Endothelial cell of umbilical vein (primary cell): ENCODE measurements around the gene CLDN2. TPM values are rescaled to one million over a fixed set of nuclear protein-coding genes. Genes with fewer than 3 reads are reported as not detected.
"Not testable (repeated sequence)": the region's sequence is repeated elsewhere in the genome, so short reads cannot be mapped to it uniquely, and the experiment has no call there.

Experiments
- Bru-seq: library from RNA; stranded (reverse); fragments of 400-500 nt; gene quantifications from one replicate; lab custom pipeline; 2021; lab: Mats Ljungman, UMichigan
- BruChase-seq, 2 experiments: library from RNA; stranded (reverse); fragments of 400-500 nt; gene quantifications; one replicate each; lab custom pipeline; 2021; lab: Mats Ljungman, UMichigan
- BruUV-seq: library from RNA; stranded (reverse); fragments of 400-500 nt; replicated peaks from 2 replicates; lab custom pipeline; 2021; lab: Mats Ljungman, UMichigan
- CTCF ChIA-PET: fragments of 300-600, 350-600 bp; sonication (Branson Sonifier 250); formaldehyde crosslinking; loops from one replicate; lab custom pipeline; 2021; ENCODE audit warnings: antibody characterized with exemption, inconsistent platforms; lab: Charles Lee
- POLR2A ChIA-PET: fragments of 300-600, 350-600 bp; sonication (Branson Sonifier 250); formaldehyde crosslinking; loops from one replicate; lab custom pipeline; 2021; ENCODE audit warnings: antibody characterized with exemption, inconsistent platforms; lab: Charles Lee
- DNase-seq: peaks from one replicate; pipeline ENCODE4 v3.0.0-alpha.2; 2011; ENCODE audit warnings: low read depth, low spot score
- FAIRE-seq: peaks from 2 replicates; lab custom pipeline; 2011; peaks lifted over from hg19 to GRCh38; lab: Jason Lieb, UNC
- H2AFZ ChIP-seq: 2 replicates; pipeline ENCODE4 v1.6.0; 2012; ENCODE audit warnings: low read depth, low read length, control low read depth, inconsistent platforms
- H3K27ac ChIP-seq: 2 replicates; pipeline ENCODE4 v1.5.1; 2011; ENCODE audit warnings: low read depth, mild to moderate bottlenecking, control low read depth, low read length, moderate library complexity; ENCODE audit not compliant: insufficient read depth
- H3K27me3 ChIP-seq, 2 experiments: 2 replicates each; pipeline versions ENCODE4 v1.6.0 to v1.6.1; 2011; ENCODE audit warnings: low read length in 2 of 2, mixed read lengths in 1 of 2; ENCODE audit not compliant: control insufficient read depth in 2 of 2, insufficient read depth in 2 of 2
- H3K36me3 ChIP-seq, 2 experiments: 2 replicates in 1 of 2; 3 replicates in 1 of 2; pipeline ENCODE4 v1.5.1; 2011; ENCODE audit warnings: low read length in 2 of 2, mild to moderate bottlenecking in 1 of 2, moderate library complexity in 1 of 2; ENCODE audit not compliant: control insufficient read depth in 2 of 2, insufficient read depth in 2 of 2; ENCODE audit errors: extremely low read depth in 1 of 2
- H3K4me1 ChIP-seq: 3 replicates; pipeline ENCODE4 v1.5.1; 2011; ENCODE audit warnings: mild to moderate bottlenecking, low read length; ENCODE audit not compliant: control insufficient read depth, insufficient read depth; ENCODE audit errors: extremely low read depth
- H3K4me2 ChIP-seq: 2 replicates; pipeline ENCODE4 v1.6.1; 2011; ENCODE audit warnings: low read length, control low read depth, mixed read lengths; ENCODE audit not compliant: insufficient read depth
- H3K4me3 ChIP-seq, 3 experiments: fragments of 200-600 bp in 1 of 3; sonication (generic), shearing (Covaris generic) in 1 of 3; replicated peaks in 1 of 3; 2 replicates each; pipeline ENCODE4 v1.5.1; 2011 to 2016; ENCODE audit warnings: control low read depth in 3 of 3, low read length in 3 of 3, mild to moderate bottlenecking in 2 of 3, inconsistent platforms in 1 of 3, low read depth in 1 of 3, moderate library complexity in 1 of 3; ENCODE audit not compliant: insufficient read depth in 1 of 3
- H3K79me2 ChIP-seq: 2 replicates; pipeline ENCODE4 v1.6.0; 2012; ENCODE audit warnings: low read length, inconsistent platforms; ENCODE audit not compliant: control insufficient read depth, insufficient read depth
- H3K9ac ChIP-seq: replicated peaks from 2 replicates; pipeline ENCODE3; 2011; ENCODE audit warnings: low read length, control low read depth; ENCODE audit not compliant: insufficient read depth; ENCODE audit errors: extremely low read depth
- H3K9me1 ChIP-seq: replicated peaks from 3 replicates; pipeline ENCODE4 v1.6.0; 2011; ENCODE audit warnings: mild to moderate bottlenecking, low read length; ENCODE audit not compliant: control insufficient read depth, insufficient read depth; ENCODE audit errors: extremely low read depth
- H3K9me3 ChIP-seq: replicated peaks from 2 replicates; pipeline ENCODE4 v1.5.1; 2012; ENCODE audit warnings: low read length, inconsistent platforms; ENCODE audit not compliant: control insufficient read depth, insufficient read depth
- H4K20me1 ChIP-seq: replicated peaks from 2 replicates; pipeline ENCODE3; 2011; ENCODE audit warnings: mild to moderate bottlenecking, low read length; ENCODE audit not compliant: control insufficient read depth, insufficient read depth; ENCODE audit errors: extremely low read depth
- EZH2 ChIP-seq: IDR thresholded peaks from 2 replicates; pipeline ENCODE4 v1.6.1; 2012; ENCODE audit warnings: borderline replicate concordance, low read depth, mild to moderate bottlenecking, moderate library complexity, low read length, inconsistent platforms; ENCODE audit not compliant: severe bottlenecking
- FOS ChIP-seq: IDR thresholded peaks from 2 replicates; pipeline ENCODE4 v1.6.1; 2011; ENCODE audit warnings: mild to moderate bottlenecking, low read length, moderate library complexity, borderline replicate concordance; ENCODE audit not compliant: insufficient read depth
- GATA2 ChIP-seq: IDR thresholded peaks from 2 replicates; pipeline ENCODE4 v1.7.0; 2011; ENCODE audit warnings: low read depth, mild to moderate bottlenecking, moderate library complexity, mixed read lengths, low read length; ENCODE audit not compliant: insufficient read length, insufficient read depth
- JUN ChIP-seq: IDR thresholded peaks from 2 replicates; pipeline ENCODE4 v1.6.1; 2011; ENCODE audit warnings: borderline replicate concordance, low read depth; ENCODE audit not compliant: insufficient read length, insufficient read depth
- MYC ChIP-seq: IDR thresholded peaks from one replicate; pipeline ENCODE4 v1.6.1; 2011; ENCODE audit warnings: mild to moderate bottlenecking, low read depth, low read length
- POLR2A ChIP-seq: IDR thresholded peaks from 2 replicates; pipeline ENCODE4 v1.6.1; 2012; ENCODE audit warnings: low read depth, mild to moderate bottlenecking, control low read depth, low read length
- POLR2AphosphoS5 ChIP-seq: IDR thresholded peaks from 2 replicates; pipeline ENCODE4 v1.6.1; 2012; ENCODE audit warnings: low read depth, mild to moderate bottlenecking, control low read depth, low read length, moderate library complexity; ENCODE audit not compliant: insufficient read depth
- dilution Hi-C: fragments of 300-500 bp; cut with MboI; formaldehyde crosslinking; loops from one replicate; pipeline ENCODE4 v1.15.0; 2019; ENCODE audit warnings: low sequenced_read_pairs; ENCODE audit not compliant: extremely low pct_ligation_motif_present
- intact Hi-C: fragments of 100-400 bp; cut with micrococcal nuclease; formaldehyde crosslinking; loops from one replicate; pipeline ENCODE4 v1.10.0; 2022
- long read RNA-seq: library from polyadenylated mRNA; stranded (forward); transcript quantifications from one replicate; pipeline ENCODE4 v2.0.0, GENCODE V29; 2021
- polyA minus RNA-seq, 3 experiments: library from RNA; depleted of rRNA, polyadenylated mRNA; stranded (reverse); fragments of >200 nt; gene quantifications; 1 replicate in 1 of 3; 2 replicates in 2 of 3; pipeline ENCODE4 v1.2.3, GENCODE V29; 2011
- polyA plus RNA-seq, 4 experiments: library from polyadenylated mRNA; depleted of rRNA in 3 of 4; stranded (reverse) in 3 of 4; unstranded in 1 of 4; fragments of >200 nt; gene quantifications; 2 replicates each; pipeline versions ENCODE4 v1.2.1 to v1.2.3, GENCODE V29; 2011 to 2012; ENCODE audit warnings: missing spikeins in 1 of 4
- total RNA-seq: library from RNA; stranded (reverse); gene quantifications from 2 replicates; pipeline ENCODE4 v1.2.3, GENCODE V29; 2021
- TF ChIP-seq, protein P1 (sequence below): IDR thresholded peaks from 2 replicates; pipeline ENCODE4 v1.6.1; 2011; ENCODE audit not compliant: insufficient read depth, insufficient read length
- TF ChIP-seq, protein P2 (sequence below), 2 donors: IDR thresholded peaks; 1 replicate in 1 of 2; 2 replicates in 1 of 2; pipeline ENCODE4 v1.5.1; 2011; ENCODE audit warnings: low read length in 2 of 2, mild to moderate bottlenecking in 2 of 2, moderate library complexity in 2 of 2, control low read depth in 1 of 2, inconsistent platforms in 1 of 2, low read depth in 1 of 2; ENCODE audit not compliant: insufficient read depth in 1 of 2; ENCODE audit errors: extremely low read depth in 1 of 2

CLDN2 gene, protein sequence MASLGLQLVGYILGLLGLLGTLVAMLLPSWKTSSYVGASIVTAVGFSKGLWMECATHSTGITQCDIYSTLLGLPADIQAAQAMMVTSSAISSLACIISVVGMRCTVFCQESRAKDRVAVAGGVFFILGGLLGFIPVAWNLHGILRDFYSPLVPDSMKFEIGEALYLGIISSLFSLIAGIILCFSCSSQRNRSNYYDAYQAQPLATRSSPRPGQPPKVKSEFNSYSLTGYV
- total RNA-seq (not detected in 2 replicates), polyA plus RNA-seq (not detected in 2 replicates), polyA minus RNA-seq (not detected in 2 replicates), Bru-seq, nascent RNA (not detected), BruChase-seq, experiment 1, labeled RNA remaining after a 6-hour chase (percentile 8 among the genes with signal in this experiment), BruChase-seq, experiment 2, labeled RNA remaining after a 2-hour chase (percentile 5 among the genes with signal in this experiment)
- polyA plus RNA-seq (2011; cell fraction: cytosol; rRNA removed): not detected in 2 replicates
- not detected in 2 replicates for polyA plus RNA-seq (2011; cell fraction: nucleus; rRNA removed)
- polyA plus RNA-seq (2012): 0.07 TPM in 1 of 2 replicates, not detected in the other
- not detected for polyA minus RNA-seq (2011; cell fraction: cytosol; rRNA and poly(A)+ RNA removed)
- not detected in 2 replicates for polyA minus RNA-seq (2011; cell fraction: nucleus; rRNA and poly(A)+ RNA removed)
- long read RNA-seq: 0 reads

DNA sequence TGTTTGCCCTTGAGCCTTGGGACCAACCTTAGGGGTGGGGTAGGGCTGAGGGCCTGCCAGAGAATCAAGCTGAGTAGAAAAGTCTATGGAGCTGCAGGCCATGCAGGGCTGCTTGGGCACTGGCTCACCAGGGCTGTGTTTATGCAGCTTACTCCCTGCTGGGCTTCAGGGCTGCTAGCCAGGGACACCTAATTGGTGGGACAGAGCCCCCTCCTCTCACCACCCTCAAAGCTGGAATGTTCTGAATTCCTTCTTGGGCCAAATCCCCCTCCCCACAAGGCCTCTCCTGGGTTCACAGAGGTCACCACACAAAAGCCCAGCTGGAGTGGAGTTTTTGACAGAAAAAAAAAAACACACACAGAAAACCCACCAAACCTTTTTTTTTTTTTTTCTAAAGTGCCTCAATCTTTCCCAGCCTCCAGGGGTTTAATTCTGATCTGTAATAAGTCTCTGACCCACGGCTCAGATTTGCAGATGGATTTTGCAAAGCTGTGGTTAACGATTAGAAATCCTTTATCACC is at the start of gene CLDN2:
TSS of gene CLDN2 (plus strand) at position 471 of the 521 bp plus-strand sequence. CDS start 7,827 bp downstream, outside the sequence.
- intact Hi-C loops (no loop called here), dilution Hi-C loops (no loop called here)
- Histone ChIP-seq H3K9me1 (no peaks in the 10 kb centered on the region), H3K27me3 (peaks cover 3 to 17% of the 10 kb centered on the region in 2 experiments), H3K27ac (no peak within 1 kb of the TSS), H3K4me2 (no peak within 1 kb of the TSS), H4K20me1 (no peaks in the 10 kb centered on the region), H3K4me3 (no peak within 1 kb of the TSS), H3K36me3 (no peaks in the 10 kb centered on the region), H2AFZ (no peak within 1 kb of the TSS), H3K9ac (no peak within 1 kb of the TSS), H3K9me3 (no peaks in the 10 kb centered on the region), H3K79me2 (no peaks in the 10 kb centered on the region), H3K4me1 (peaks cover 17% of the 10 kb centered on the region)
- TF ChIP-seq JUN (no peak), FOS (no peak), POLR2A (no peak), EZH2 (no peak), MYC (no peak), POLR2AphosphoS5 (no peak), GATA2 (no peak)
- TF ChIP-seq, protein P1, sequence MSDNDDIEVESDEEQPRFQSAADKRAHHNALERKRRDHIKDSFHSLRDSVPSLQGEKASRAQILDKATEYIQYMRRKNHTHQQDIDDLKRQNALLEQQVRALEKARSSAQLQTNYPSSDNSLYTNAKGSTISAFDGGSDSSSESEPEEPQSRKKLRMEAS: no peak
- TF ChIP-seq, protein P2, sequence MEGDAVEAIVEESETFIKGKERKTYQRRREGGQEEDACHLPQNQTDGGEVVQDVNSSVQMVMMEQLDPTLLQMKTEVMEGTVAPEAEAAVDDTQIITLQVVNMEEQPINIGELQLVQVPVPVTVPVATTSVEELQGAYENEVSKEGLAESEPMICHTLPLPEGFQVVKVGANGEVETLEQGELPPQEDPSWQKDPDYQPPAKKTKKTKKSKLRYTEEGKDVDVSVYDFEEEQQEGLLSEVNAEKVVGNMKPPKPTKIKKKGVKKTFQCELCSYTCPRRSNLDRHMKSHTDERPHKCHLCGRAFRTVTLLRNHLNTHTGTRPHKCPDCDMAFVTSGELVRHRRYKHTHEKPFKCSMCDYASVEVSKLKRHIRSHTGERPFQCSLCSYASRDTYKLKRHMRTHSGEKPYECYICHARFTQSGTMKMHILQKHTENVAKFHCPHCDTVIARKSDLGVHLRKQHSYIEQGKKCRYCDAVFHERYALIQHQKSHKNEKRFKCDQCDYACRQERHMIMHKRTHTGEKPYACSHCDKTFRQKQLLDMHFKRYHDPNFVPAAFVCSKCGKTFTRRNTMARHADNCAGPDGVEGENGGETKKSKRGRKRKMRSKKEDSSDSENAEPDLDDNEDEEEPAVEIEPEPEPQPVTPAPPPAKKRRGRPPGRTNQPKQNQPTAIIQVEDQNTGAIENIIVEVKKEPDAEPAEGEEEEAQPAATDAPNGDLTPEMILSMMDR (IDR thresholded peaks at IDR 0.05; ENCODE audit: extremely low read depth in 1 of 2, insufficient read depth in 1 of 2, low read depth in 1 of 2, low read length in 2 of 2): no peak
- DNase-seq: no peak
- POLR2A ChIA-PET: no interaction called here
- no TSS peak for BruUV-seq
- no peak for FAIRE-seq
- CTCF ChIA-PET: no interaction called here

- BruUV-seq, POLR2A ChIA-PET, H3K27ac ChIP-seq, H2AFZ ChIP-seq, FAIRE-seq, H3K27me3 ChIP-seq, H3K4me1 ChIP-seq, H3K4me2 ChIP-seq, H3K9ac ChIP-seq, H3K9me3 ChIP-seq, H3K79me2 ChIP-seq, H4K20me1 ChIP-seq, H3K4me3 ChIP-seq, H3K9me1 ChIP-seq, dilution Hi-C loops, DNase-seq, H3K36me3 ChIP-seq: not testable (repeated sequence)
- intact Hi-C loops: loop anchor here (5.0 to 10.0 kb wide), 2 partner anchors 1022 to 1105 kb away; no protein-coding TSS in a partner anchor
- CTCF ChIA-PET: interaction anchor here (1.1 to 3.3 kb wide), 3 partner anchors 26 to 556 kb away, joined by 3 to 28 read pairs (median 4); no protein-coding TSS in a partner anchor
Measured at GRCh38 chrX:106872796-106873195, 47.4 kb upstream of the CLDN2 start.
